HCT116 (cell line): ENCODE results near the gene OS9.
A peak's percentile ranks its signal among the peaks of the same experiment; 100 is the strongest.

ENCODE experiments used
- CTCF ChIP-seq, 3 experiments: fragments of 200-600 bp in 1 of 3; sonication (generic) in 1 of 3; IDR thresholded peaks in 2 of 3; conservative IDR thresholded peaks in 1 of 3; 2 replicates each; pipeline ENCODE4 v1.5.1; 2012 to 2017; ENCODE audit warnings: low read depth in 2 of 3, low read length in 2 of 3, antibody characterized with exemption in 1 of 3, borderline replicate concordance in 1 of 3, control low read depth in 1 of 3, mild to moderate bottlenecking in 1 of 3, mixed read lengths in 1 of 3, mixed run types in 1 of 3, moderate library complexity in 1 of 3; ENCODE audit not compliant: insufficient read depth in 1 of 3
- EZH2 ChIP-seq: fragments of 200-600 bp; sonication (generic); IDR thresholded peaks from 2 replicates; pipeline ENCODE4 v1.6.1; 2017; ENCODE audit warnings: antibody characterized with exemption, mixed run types
- EZH2phosphoT487 ChIP-seq: fragments of 200-600 bp; IDR thresholded peaks from 2 replicates; pipeline ENCODE4 v1.6.1; 2018; ENCODE audit warnings: antibody characterized with exemption, borderline replicate concordance
- JUND ChIP-seq: IDR thresholded peaks from 2 replicates; pipeline ENCODE4 v1.6.1; 2012
- POLR2A ChIP-seq: IDR thresholded peaks from 2 replicates; pipeline ENCODE4 v1.7.0; 2011; ENCODE audit warnings: borderline replicate concordance; ENCODE audit not compliant: insufficient read depth, insufficient read length; ENCODE audit errors: extremely low read depth
- REST ChIP-seq: IDR thresholded peaks from 2 replicates; pipeline ENCODE4 v1.6.1; 2012; ENCODE audit warnings: low read depth
- TCF7L2 ChIP-seq: IDR thresholded peaks from 2 replicates; pipeline ENCODE4 v1.7.0; 2011; ENCODE audit warnings: borderline replicate concordance, inconsistent platforms; ENCODE audit not compliant: insufficient read depth, insufficient read length; ENCODE audit errors: extremely low read depth
- ZNF274 ChIP-seq: fragments of 200-500 bp; sonication (Bioruptor generic); IDR thresholded peaks from 2 replicates; pipeline ENCODE4 v1.6.1; 2014; ENCODE audit warnings: mild to moderate bottlenecking, low read depth, low read length, inconsistent platforms

- TF ChIP-seq REST: no peak
- peak in 2 of 3 experiments; percentile 44; a peak in 4 of 6 replicates for TF ChIP-seq CTCF (IDR thresholded peaks at IDR 0.05 in 2 of 3, conservative IDR thresholded peaks at IDR 0.05 in 1 of 3; ENCODE audit: borderline replicate concordance in 1 of 3, insufficient read depth in 1 of 3, low read depth in 2 of 3, low read length in 2 of 3)
- TF ChIP-seq EZH2phosphoT487: no peak
- no peak for TF ChIP-seq EZH2
- TF ChIP-seq TCF7L2: no peak
- TF ChIP-seq JUND: no peak
- TF ChIP-seq POLR2A: no peak
- no peak for TF ChIP-seq ZNF274
Observed at GRCh38 chr12:57765003-57765697, 71.2 kb downstream of the OS9 start.
